Measurements from ENCODE around the gene TNFSF4.
"Not testable (repeated sequence)": the region's sequence is repeated elsewhere in the genome, so short reads cannot be mapped to it uniquely, and the experiment has no call there.

TNFSF4 gene

GRCh38 chr1:173206816-173207568 is at the start of gene TNFSF4:
TNFSF4 (minus strand) TSS chr1:173207331; CDS start chr1:173207176, 155 bp downstream.
- no peak for DNase-seq (ENCODE audit: low read depth, low spot score)

DNA sequence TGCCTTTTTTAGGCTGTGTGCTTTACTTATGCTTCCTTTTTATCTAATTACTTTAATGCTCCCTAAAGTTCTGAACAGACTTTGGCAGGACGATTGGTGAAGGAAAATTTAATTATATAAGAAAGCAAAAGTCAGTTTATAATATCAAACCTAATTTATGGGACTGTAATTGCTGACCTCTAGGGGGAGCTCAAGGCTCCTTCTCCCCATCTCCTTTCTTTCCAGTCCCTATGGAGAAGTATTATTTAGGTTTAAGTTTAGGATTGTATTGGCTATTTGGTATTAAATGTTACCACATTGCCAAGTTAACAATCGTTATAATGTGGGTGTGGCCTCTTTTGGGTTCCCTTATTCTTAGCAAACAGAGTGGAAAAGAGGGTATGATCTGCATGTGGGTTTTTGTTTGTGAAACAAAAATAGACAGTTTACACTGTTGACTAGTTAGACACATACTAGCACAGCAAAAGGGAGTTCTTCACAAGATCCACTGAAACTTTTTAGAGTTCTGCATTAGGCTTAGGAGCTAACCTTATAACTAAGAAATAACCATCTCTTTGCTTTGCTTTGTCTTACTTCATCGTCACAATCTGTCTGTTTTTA is 48.2 kb upstream of the TNFSF4 start:
- no peak for DNase-seq (ENCODE audit: low read depth, low spot score)

GRCh38 chr1:173253046-173253445 is 45.9 kb upstream of the TNFSF4 start:
- DNase-seq (ENCODE audit: low read depth, low spot score): no peak

DNA sequence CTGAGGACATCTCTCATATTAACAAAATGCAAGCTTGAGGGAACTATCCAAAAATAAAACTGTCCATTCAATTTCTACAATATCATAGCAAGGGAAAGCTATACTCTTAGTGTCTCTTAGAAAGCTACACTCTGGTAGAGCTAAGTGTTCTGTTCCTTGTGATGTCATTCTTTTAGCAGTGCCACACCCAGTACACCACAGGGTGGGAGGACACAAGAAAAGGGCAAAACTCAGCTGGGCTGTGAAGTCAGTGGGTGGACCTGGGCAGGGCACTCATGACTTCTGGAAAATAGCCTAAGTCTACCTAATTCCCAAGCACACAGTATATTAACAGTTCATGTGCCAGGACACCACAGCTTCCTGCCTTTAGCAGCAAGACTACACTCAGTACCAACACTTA is 42.2 kb upstream of the TNFSF4 start:
- DNase-seq (ENCODE audit: low read depth, low spot score): no peak

- no peak for DNase-seq (ENCODE audit: low read depth, low spot score)
Observed at GRCh38 chr1:173248247-173248940, 41.3 kb upstream of the TNFSF4 start.

DNA sequence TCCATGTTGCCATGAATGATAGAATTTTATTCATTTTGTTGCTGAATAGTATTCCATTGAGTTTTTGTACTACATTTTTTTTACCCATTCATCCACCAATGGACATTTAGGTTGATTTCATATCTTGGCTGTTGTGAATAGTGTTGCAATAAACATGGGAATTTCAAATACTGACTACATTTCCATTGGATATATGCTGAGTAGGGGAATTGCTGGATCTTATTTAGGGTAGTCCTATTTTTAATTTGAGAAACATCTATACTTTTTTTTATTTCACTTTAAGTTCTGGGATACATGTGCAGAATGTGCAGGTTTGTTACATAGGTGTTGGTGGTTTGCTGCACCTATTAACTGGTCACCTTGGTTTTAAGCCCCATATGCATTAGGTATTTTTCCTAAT is 38.8 kb upstream of the TNFSF4 start:
- DNase-seq (ENCODE audit: low read depth, low spot score): no peak

- DNase-seq (ENCODE audit: low read depth, low spot score): no peak
Observed at GRCh38 chr1:173243300-173243699, 36.2 kb upstream of the TNFSF4 start.

- no peak for DNase-seq (ENCODE audit: low read depth, low spot score)
Observed at GRCh38 chr1:173241528-173242347, 34.6 kb upstream of the TNFSF4 start.

DNA sequence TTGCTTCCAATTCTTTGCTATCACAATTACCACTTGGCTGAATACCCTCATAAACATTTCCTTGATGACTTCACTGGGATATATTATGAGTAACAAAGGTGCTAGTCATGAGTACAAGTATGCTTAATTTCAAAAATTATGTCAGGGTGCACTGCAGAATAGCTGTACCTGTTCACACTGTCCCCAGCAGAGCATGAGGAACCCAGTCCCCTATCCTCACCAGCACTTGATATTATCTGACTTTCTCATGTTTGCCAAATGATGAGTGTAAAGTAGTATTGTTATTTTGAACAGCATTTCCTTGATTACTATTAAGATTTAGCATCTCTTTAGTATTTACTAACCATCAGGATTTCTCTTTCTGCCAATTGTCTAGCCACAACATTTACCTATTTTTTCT is 33.5 kb upstream of the TNFSF4 start:
- DNase-seq (ENCODE audit: low read depth, low spot score): no peak

DNA sequence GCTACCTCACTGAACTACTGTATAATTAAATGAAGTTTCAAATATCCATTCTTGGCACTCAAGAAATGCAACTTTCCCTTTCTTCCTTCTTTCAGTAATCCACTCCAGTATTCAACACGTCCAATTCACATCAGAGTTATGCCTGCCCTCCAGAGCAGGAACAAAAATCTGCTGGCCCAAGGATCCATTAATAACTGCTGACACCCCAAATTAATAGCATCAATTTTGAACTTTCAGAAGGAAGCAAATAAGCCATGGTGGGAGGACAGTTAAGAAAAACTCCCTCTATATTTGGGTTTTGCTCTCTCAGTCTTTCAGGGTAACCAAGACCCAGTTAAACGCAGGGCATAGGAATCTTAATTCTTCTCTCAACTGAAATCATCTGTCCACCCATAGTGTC is 31.9 kb upstream of the TNFSF4 start:
- no peak for DNase-seq (ENCODE audit: low read depth, low spot score)

DNA sequence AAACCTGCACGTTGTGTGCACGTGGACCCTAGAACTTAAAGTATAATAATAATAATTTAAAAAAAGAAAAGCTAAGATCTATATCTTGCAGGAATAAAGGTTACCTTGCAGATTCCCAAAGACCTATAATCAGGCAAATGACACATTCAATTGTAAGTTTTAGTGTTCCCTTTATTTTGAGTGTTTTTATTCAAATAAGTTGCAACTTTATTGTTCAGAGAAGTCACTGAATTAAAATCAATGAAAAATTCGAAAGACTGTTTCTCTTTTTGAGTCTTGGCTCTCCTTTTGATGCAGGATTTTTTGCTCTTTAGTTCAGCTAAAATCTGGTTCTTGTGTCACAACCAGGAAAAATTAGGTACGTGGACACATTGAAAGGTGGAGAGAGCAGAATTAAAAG is 27.8 kb upstream of the TNFSF4 start:
- DNase-seq (ENCODE audit: low read depth, low spot score): no peak

- not testable (repeated sequence) for DNase-seq (ENCODE audit: low read depth, low spot score)
Observed at GRCh38 chr1:173234434-173234833, 27.3 kb upstream of the TNFSF4 start.

DNA sequence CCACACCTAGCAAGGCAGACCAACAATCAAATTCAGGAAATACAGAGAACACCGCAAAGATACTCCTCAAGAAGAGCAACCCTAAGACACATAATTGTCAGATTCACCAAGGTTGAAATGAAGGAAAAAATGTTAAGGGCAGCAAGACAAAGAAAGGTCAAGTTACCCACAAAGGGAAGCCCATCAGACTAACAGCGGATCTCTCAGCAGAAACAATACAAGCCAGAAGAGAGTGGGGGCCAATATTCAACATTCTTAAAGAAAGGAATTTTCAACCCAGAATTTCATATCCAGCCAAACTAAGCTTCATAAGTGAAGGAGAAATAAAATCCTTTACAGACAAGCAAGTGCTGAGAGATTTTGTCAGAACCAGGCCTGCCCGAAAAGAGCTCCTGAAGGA is 21.9 kb upstream of the TNFSF4 start:
- DNase-seq (ENCODE audit: low read depth, low spot score): not testable (repeated sequence)

- DNase-seq (ENCODE audit: low read depth, low spot score): no peak
Observed at GRCh38 chr1:173224949-173225348, 17.8 kb upstream of the TNFSF4 start.

DNA sequence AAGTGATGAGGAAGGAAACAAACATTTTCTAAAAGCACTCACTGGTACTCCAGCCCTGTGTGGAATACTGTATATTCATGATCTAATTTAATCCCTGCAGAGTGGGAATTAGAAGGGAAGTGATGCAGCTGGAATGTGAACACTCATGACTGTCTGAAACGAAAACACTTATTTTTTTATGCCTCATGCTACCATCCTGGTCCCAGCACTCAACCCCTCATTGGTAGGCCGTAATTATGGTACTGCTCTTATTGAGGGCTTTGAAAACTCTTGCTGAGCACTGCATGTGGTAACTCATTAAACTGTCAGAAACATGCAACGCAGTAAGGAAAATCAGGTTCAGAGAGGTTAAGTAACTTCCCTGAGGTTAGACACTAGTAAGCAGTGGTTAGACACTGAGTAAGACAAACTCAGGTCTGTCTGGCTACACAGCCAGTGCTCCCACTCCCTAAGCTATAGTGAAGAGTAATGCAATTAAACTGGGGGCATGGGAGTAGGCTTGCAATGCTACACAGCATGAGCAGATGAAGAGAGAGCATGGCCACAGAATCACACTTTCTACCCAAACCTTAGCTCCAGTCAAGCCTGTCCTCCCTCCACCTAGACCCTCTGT is 17.3 kb upstream of the TNFSF4 start:
- no peak for DNase-seq (ENCODE audit: low read depth, low spot score)

DNA sequence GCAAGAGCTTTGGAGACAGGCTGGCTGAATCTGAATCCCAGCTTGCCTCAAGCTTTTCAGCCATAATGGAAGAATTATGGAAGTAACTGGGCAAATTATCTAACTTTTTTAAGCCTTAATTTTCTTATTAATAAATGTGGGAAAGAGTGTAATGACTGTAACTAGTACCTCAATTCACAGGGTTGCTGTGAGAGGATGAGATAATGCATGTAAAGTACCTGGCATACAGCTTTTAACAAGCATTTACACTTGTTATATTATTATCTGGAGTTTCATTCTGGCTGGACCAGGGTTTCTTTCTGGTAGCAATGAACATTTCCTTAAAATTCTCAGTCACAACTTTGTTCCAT is 15.9 kb upstream of the TNFSF4 start:
- no peak for DNase-seq (ENCODE audit: low read depth, low spot score)

DNA sequence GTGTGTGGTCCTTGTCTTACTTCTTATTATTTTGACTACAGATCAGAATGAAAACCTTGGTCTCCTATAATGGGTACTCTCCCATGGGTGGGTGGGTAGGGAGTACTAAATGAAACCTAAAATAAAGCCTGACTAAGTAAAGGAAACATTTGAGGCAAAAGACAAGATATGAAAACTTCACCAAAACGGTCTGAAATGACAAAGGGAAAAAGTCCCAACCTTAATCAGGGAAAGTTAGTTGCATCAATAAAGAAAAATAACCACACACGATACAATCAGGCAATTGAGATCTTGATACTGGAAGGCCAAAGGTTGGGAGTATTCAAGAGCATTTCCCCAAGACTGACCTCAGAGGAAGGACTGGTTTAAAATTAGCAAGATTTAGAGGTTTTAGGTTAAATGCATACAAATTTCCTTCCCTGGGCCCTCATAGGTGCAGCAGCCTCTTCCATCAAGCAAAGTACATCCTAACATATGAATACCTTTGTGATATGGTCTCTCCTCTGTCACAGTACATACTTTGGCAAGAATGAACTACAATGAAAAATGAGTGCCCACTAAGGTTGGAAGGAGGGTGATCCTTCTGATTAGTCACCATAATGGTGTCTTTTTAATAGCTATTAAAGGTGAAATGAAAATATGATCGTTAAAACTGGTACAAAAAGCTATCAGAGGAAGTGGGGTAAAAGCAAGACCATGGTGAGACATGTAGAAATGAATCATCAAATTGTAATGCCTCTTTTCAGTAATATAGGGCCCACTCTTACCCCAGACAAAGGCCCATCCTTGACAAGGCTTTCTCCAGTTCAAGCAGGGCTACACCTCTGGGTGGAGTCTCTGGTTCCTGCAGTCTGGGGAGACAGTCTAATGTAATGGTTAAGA is 15.3 kb upstream of the TNFSF4 start:
- no peak for DNase-seq (ENCODE audit: low read depth, low spot score)

DNA sequence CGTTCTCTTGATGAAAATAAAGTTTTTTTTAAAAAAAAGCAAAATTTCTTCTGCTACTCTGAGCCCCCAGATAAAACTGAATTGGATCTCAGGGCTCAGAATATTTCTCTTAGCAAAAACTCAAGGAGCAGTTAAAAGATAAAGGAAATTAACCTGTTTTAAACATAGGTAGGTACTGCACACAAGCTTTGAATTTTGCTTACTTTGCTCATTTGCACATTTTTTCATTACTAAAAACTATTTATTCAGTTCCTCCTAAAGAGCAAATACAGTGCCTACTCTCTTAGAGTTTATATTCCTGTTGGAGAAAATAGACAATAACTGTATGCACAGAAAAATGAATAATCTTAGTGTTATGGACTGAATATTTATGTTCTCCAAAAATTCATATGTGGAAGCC is 13.0 kb upstream of the TNFSF4 start:
- no peak for DNase-seq (ENCODE audit: low read depth, low spot score)

DNA sequence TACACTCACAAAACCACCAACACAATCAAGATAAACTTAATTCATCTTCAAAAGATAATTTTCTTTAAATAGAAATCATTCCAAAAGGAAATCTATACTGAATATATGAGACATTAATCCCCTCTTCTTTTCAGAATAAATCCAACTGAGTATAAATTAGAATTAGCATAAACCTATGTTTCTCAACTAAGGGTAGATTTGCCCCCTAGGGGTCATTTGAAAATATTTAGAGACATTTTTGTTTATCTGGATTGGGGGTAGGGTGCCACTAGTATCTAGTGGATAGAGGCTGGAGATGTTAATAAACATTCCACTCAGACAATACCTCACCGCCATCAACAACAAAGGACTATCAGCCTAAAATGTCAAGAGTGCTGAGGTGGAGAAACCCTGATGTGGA is 6.5 kb upstream of the TNFSF4 start:
- DNase-seq (ENCODE audit: low read depth, low spot score): no peak

GRCh38 chr1:173212952-173213491 is 5.9 kb upstream of the TNFSF4 start:
- no peak for DNase-seq (ENCODE audit: low read depth, low spot score)

Measured in activated naive CD8-positive, alpha-beta T cell treated with anti-CD3 and anti-CD28 coated beads, Interleukin-2, amount 50 U/mL, for 16 hours (primary cell).